Mucosa of gallbladder (tissue), 1 donor: Measurements from ENCODE around the gene TIPARP. TPM values are rescaled to one million over a fixed set of nuclear protein-coding genes. Genes with fewer than 3 reads are reported as not detected.
"Not testable (repeated sequence)": the region's sequence is repeated elsewhere in the genome, so short reads cannot be mapped to it uniquely, and the experiment has no call there.

Experiments
- DNase-seq: peaks from one replicate; pipeline ENCODE4 v3.0.0-alpha.2; 2020; ENCODE audit warnings: low spot score
- total RNA-seq: library from RNA; stranded (reverse); gene quantifications from one replicate; pipeline ENCODE4 v1.2.1, GENCODE V29; 2021
- donor health status: DM: no; HTN: no; CAD: no.

The TIPARP gene
- total RNA-seq, 1 donor from 2014 or later: 28.5 TPM

DNA sequence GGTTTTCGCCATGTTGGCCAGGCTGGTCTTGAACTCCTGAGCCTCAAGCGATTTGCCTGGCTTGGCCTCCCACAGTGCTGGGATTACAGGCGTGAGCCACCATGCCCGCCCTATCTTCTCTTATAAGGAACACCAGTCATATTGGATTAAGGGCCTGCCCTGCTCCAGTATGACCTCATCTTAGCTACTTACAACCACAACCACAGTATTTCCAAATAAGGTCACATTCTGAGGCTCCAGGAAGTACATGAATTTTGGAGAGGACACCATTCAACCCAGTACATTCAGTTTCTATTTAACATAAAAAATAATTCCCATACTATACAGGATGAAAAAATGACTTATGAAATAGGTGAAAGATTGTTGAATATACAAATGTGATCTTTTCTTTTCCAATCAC lies 37.6 kb downstream of the TIPARP start:
- not testable (repeated sequence) for DNase-seq

- DNase-seq: no peak
These were observed 41.9 kb downstream of the TIPARP start for GRCh38 chr3:156716105-156716862.

GRCh38 chr3:156718622-156719306 lies 44.4 kb downstream of the TIPARP start:
- no peak for DNase-seq

DNA sequence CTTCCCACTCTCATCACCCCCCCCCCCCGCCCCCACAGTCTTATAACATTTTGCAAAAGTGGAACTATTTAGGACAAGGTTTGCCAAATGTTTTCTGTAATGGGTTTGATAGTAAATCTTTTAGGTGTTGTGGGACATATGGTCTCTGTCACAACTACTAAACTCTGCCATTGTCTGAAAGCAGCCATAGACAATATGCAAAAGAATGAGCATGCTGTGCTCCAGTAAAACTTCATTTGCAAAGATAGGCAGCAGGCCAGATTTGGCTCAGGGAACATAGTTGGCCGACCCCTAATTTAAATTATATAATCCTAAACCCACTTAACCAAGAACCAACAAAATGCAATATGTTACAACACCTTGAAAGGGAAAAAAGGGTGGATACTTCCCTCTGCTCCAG lies 46.4 kb downstream of the TIPARP start:
- DNase-seq: no peak

- DNase-seq: no peak
These were observed 47.6 kb downstream of the TIPARP start for GRCh38 chr3:156721687-156722618.

- DNase-seq: no peak
These were observed 48.8 kb downstream of the TIPARP start for GRCh38 chr3:156723182-156723619.

GRCh38 chr3:156725682-156726081 lies 51.3 kb downstream of the TIPARP start:
- no peak for DNase-seq

DNA sequence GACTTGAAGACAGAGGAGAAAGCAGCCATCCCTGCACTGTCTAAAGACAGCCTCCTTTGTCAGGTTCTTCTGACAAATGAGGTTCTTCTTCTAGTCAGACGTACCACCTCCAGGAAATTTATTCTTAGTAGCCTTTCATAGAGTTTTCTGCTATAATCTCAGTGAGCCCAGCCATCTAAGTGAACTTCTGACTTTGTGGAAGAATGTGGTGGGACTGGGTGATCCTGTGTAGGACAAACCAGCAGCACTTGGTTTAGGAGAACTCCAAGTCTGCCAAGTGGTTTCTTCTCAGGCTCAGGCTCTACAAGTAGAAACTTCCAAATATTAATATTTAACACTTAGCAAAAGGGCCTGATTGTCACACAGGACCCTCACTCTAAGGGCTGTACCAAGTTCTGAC lies 52.1 kb downstream of the TIPARP start:
- DNase-seq: no peak

DNA sequence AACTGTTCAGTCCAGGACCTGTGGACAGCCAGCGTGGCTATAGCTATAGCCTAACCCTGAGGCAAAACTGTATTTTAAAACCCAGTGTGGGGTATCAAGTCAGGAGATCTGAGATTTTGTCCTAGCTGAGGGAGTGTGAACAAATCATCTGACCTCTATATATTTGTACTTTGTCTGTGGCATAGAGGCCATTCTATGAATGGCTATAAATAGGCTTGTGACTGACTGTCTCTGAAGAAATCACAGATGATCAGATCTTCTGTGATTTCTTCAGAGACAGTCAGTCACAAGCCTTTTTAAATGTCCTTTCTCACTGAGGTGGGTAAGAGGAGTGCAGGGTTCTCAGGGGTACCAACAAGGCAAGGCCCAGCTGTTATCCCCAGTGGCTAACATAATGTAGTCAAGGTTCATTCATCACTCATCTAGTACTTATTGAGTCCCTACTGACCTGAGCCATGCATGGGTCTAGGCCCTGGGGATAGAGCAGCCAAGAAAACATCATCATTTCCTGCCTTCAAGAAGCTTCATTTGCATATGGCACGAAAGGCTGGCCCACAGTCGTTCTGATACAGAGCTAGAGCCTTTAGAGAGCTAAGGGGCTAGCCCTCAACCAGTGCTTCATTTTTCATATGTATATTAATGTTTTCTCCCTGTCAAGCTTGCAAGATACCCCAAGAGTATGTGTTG lies 53.3 kb downstream of the TIPARP start:
- no peak for DNase-seq

GRCh38 chr3:156728267-156728985 lies 54.0 kb downstream of the TIPARP start:
- no peak for DNase-seq

- no peak for DNase-seq
These were observed 55.2 kb downstream of the TIPARP start for GRCh38 chr3:156729460-156730179.

- no peak for DNase-seq
These were observed 57.4 kb downstream of the TIPARP start for GRCh38 chr3:156731813-156732212.

DNA sequence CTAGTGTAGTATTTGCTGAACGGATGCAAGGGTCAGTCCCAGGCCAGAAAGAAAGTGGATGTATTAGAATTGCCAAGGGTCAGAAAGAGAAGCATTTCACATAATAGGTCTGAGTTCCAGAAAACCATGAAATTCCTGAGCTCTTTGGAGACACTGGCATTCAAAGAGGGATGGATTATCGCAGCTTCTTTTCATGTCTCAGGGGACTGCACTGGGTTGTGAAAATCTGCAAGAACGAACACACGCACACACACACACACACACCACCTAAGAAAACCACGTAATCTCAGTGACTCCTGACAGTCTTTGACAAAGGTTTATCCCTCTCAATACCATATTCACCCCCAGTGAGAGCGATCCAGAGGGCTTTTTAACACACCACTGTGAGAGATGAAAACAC lies 57.9 kb downstream of the TIPARP start:
- DNase-seq: no peak

- no peak for DNase-seq
These were observed 58.5 kb downstream of the TIPARP start for GRCh38 chr3:156732715-156733421.

DNA sequence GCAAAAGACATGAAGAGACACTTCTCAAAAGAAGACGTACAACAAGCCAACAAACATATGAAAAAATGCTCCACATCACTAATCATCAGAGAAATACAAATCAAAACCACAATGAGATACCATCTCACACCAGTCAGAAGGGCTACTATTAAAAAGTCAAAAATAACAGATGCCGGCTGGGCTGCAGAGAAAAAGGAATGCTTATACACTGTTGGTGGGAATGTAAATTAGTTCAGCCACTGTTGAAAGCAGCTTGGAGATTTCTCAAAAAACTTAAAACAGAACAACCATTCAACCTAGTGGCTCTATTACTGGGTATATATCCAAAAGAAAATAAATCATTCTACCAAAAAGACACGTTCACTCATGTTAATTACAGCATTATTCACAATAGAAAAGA lies 60.3 kb downstream of the TIPARP start:
- not testable (repeated sequence) for DNase-seq

GRCh38 chr3:156735471-156735870 lies 61.1 kb downstream of the TIPARP start:
- no peak for DNase-seq

DNA sequence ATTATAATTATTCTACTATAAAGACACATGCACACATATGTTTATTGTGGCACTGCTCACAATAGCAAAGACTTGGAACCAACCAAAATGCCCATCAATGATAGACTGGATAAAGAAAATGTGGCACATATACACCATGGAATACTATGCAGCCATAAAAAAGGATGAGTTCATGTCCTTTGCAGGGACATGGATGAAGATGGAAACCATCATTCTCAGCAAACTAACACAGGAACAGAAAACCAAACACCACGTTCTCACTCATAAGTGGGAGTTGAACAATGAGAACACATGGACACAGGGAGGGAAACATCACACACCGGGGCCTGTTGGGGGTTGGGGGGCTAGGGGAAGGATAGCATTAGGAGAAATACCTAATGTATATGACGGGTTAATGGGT lies 62.7 kb downstream of the TIPARP start:
- not testable (repeated sequence) for DNase-seq

- no peak for DNase-seq
These were observed 63.9 kb downstream of the TIPARP start for GRCh38 chr3:156738251-156738650.

DNA sequence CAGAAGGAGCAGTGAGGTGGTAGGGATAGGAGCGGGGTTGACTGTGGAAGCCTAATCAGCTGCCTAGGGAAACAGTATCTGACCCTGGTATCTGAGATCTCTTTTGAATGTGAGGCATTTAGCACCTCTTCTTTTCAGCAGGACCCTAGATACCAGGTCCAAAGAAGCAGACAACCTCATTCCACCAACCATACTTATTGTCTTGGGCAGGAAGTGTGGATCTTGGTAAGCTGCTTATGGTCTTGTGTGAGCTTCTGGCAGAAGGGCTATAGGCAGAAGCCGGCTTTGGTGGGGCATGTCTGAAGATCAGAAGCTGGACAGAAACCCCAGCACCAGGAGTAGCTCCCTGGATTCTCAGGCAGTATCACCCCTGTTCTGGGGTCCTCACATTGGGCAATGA lies 65.6 kb downstream of the TIPARP start:
- no peak for DNase-seq

GRCh38 chr3:156740581-156740980 lies 66.2 kb downstream of the TIPARP start:
- not testable (repeated sequence) for DNase-seq
